SK-N-DZ (cell line): ENCODE results near the gene ATP1A3.
A peak's percentile ranks its signal among the peaks of the same experiment; 100 is the strongest.

Experiments
- DNase-seq: peaks from one replicate; pipeline ENCODE4 v3.0.0-alpha.2; 2015; ENCODE audit warnings: low spot score

ATP1A3 gene

DNA sequence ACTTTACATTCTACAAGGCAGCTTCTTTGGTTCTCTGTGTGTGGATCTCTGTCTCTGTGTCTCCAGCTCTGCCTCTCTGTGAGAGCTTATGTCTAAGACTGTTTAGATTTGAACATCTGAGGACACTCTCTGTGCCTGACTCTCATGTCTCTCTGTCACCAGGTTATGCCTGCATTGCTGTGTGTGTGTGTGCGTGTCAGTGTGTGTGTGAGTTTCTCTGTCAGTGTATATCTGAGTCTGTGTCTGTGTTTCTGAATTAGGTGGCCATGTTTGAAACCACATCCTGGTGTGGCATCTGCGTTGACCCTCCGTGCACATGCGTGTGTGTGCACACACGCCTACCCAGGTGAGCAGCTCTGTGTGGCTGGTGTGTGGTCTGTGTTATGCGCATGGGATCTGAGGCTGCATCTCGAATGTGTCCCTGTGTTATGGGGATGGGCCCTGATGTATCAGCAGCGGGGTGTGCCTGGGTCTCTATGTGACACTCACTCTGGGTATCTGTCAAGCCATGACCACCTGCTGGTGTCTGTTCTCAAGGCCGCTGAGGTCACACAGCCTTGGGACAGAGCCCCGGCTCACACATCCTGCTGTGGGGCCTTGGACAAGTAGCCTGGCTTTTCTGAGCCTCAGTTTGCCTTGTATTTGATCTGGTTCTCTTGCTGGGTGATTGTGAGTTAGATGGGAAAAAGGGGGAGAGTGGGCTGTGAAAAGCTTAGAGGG lies 6.7 kb downstream of the ATP1A3 start:
- DNase-seq: no peak

- no peak for DNase-seq
These were observed 9.1 kb downstream of the ATP1A3 start for GRCh38 chr19:41984961-41985360.

DNA sequence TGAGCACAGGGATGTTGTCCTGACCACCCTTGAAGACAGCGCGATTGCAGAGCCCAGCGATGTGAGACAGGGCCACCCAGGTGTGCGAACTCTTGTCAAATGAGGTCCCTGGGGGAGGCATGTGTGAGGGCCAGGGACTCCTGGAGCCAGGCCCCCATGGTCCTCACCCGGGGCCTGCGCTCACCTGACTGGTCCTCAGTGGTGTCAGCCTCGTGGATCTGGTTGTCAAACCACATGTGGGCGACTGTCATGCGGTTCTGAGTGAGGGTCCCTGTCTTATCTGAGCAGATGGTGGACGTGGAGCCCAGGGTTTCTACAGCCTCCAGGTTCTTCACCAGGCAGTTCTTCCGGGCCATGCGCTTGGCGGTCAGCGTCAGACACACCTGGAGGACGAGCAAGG lies 12.3 kb downstream of the ATP1A3 start:
- no peak for DNase-seq

DNA sequence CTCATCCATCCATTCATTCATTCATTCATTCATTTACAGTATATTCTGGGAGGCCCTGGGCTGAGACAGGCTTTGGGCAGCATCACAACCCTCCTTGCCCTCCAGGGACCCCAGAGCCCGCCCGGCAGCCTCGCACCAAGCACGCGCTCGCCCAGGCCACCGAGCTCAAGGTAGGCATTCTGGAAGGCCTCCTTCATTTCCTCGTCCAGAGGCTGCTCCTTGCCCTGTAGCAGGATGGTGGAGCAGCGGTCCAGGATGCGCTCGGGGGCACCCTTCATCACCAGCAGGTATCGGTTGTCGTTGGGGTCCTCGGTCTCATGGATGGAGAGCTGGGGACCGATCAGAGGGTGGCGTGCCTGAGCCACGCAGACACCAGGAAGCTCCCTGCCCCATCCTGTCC lies 15.6 kb downstream of the ATP1A3 start:
- no peak for DNase-seq

- DNase-seq: no peak
These were observed 16.1 kb downstream of the ATP1A3 start for GRCh38 chr19:41977916-41978315.

DNA sequence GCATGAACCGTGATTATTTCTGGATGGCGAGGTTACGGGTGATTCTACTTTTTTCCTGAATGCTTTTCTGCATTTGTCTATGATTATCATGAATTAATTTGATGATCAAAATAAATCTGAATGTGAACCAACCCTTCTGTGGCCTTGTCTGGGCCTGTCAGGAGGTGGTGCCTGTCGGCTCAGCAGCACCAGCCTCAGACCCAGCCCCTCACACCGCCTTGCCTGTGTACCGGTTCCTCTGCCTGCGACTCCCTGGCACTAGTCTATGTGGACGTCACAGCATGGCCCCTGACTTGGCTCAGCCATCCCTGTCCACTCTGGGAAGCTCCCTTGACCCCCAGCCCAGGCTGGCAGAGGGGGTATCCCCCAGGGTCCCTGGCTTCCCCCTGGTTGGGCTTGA lies 19.4 kb downstream of the ATP1A3 start:
- no peak for DNase-seq

- DNase-seq: no peak
These were observed 22.7 kb downstream of the ATP1A3 start for GRCh38 chr19:41971363-41971762.

- no peak for DNase-seq
These were observed 24.1 kb downstream of the ATP1A3 start for GRCh38 chr19:41969772-41970458.

- DNase-seq: no peak
These were observed 25.1 kb downstream of the ATP1A3 start for GRCh38 chr19:41968751-41969595.

DNA sequence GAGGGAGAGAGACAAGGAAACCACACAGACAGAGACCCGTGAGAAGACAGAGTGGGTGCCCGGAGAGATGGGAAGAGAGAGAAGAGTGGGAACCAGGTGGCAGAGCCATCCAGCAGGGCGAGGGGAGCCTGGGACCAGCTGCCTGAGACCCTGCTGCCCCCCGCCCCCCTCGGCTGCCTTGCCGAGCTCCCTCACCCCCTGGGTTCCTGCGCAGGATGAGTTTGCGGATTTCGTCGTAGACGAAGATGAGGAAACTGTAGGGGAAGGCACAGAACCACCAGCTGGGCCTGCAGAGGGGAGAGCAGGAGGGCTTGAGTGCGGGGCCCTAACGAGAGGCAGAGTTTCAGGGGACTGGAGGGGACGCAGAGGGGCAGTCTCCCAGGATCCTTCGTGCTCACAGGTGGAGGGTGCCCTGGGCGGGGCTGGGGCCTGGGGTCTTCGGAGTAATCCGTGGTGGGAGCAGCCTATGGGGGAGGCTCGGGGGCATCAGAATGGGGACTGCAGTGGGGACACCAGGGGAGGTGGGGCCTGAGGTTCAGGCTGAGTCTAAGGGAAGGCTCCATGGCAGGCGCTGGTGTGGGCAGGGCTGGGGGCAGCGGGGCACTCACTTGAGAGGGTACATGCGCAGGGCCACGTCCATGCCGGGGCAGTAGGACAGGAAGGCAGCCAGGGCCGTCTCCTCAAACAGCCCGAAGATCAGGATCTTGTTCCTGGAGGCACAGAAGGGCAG lies 26.8 kb downstream of the ATP1A3 start:
- DNase-seq: no peak

- DNase-seq: no peak
These were observed 28.9 kb downstream of the ATP1A3 start for GRCh38 chr19:41965106-41965505.

GRCh38 chr19:41960973-41961372 lies 33.1 kb downstream of the ATP1A3 start:
- no peak for DNase-seq

DNA sequence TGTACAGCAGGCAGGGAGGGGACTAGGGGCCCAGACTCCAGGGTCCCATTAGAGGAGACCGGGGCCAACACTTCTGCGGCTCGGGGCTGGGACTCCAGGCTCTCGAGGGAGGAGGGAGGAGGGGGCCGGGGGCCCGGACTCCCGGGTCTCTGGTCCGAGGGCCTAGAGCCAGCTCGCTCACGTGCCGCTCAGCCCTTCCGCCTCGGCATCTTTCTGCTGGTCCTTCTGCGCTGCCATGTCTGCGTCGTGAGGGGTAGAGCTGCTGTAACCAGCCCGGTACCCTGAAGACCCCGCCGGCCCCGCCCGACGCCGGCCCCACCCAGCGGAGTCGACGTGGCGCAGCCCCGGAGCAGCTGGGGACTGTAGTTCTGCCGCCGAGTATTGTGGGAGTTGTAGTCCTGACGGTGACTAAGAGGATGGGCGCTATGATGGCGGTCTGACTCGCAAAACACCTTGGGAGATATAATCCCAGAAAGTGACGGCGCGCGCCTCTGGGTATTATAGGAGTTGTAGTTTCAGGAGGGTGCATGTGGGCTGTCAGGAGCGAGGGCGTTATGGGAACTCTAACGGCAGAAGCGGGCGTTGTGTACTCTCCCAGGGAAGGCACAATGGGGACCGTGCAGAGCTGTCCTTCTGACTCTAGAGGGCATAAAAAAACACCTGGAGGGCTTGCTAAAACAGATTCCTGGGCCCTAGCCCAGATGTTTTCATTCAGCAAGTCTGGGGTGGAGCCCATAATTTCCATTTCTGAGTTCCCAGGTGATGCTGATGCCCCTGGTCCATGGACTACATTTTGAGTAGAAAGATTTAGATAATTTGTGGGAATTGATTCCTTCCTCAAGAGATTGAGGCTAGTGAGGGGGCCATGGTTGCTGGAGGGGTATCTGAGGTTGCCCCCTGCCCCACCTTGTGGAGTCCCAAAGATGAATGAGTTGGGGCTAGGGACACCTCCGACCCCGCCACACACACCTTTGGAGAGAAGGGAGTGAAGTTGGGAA lies 34.7 kb downstream of the ATP1A3 start, which contains the start of gene RABAC1:
Gene RABAC1, minus strand, starts transcription at position 266 of the 998 bp plus-strand sequence. Its CDS starts 29 bp downstream, at position 237.
- peak; percentile 91 for DNase-seq

GRCh38 chr19:41958367-41959055 lies 35.5 kb downstream of the ATP1A3 start:
- DNase-seq: peak; percentile 69

DNA sequence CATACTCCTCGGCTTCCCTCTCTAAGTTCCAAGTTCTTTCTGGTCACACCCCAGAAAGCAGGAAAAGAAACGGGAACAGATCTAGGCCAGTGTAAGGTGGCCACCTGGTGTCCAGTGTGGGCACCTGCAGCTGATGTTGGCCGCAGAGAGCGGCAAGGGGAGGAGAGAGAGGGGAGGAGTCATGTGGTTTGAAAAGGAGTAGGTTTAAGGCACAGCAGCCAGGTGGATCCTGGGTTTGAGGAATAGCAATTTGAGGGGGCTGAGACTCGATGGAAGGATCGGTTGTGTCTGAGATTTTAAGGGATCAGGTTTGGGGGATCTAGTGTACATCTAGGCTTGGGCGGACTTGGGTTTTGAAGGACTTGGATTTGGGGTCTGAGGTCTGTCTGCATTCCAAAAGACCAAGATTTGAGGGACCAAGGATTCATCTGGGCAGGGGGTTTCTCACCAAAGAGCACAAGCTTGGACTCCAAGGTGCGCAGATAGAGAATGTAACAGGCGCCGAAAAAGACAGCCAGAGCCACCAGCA lies 36.1 kb downstream of the ATP1A3 start:
- DNase-seq: peak; percentile 87

GRCh38 chr19:41957161-41957837 lies 36.7 kb downstream of the ATP1A3 start:
- DNase-seq: peak; percentile 31

- no peak for DNase-seq
These were observed 37.4 kb downstream of the ATP1A3 start for GRCh38 chr19:41956621-41957020.

- no peak for DNase-seq
These were observed 38.5 kb downstream of the ATP1A3 start for GRCh38 chr19:41955521-41955920.

DNA sequence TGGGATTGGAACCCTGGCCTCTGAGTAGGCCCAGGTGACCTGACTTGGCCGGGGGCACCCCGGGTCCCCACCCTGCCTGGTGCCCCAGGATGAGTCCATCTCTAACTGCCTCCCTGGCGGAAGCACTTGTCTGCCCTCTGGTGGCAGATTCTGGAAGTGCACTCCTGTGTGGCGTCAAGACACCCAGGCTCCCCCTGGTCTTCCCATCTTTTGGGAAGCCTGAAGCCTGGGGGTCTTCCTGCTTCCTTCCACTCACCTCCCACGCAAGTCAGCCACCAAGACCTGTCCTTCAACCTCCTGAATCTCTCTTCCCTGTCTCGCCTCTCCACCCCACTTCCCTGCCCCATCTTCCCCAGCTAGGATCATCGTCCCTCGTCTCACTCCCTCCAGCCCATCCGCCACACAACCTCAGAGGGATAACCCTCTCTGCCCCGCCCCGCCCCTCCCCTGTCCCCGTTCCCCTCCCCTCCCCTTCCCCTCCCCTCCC lies 42.3 kb downstream of the ATP1A3 start:
- DNase-seq: peak; percentile 76
